GM18951 (cell line): ENCODE results near the gene SMAD7.
"Not testable (repeated sequence)": the region's sequence is repeated elsewhere in the genome, so short reads cannot be mapped to it uniquely, and the experiment has no call there.

Experiments
- POLR2A ChIP-seq: IDR thresholded peaks from 4 replicates; pipeline ENCODE4 v1.6.1; 2011; ENCODE audit warnings: mild to moderate bottlenecking; ENCODE audit not compliant: insufficient read length, insufficient read depth; ENCODE audit errors: extremely low read depth
- in situ Hi-C: fragments of 300-500 bp; cut with MboI; formaldehyde crosslinking; loops from one replicate; pipeline ENCODE4 v1.12.0; 2022; ENCODE audit warnings: low sequenced_read_pairs, mixed read lengths, inconsistent platforms; ENCODE audit not compliant: unreplicated experiment

Gene SMAD7

DNA sequence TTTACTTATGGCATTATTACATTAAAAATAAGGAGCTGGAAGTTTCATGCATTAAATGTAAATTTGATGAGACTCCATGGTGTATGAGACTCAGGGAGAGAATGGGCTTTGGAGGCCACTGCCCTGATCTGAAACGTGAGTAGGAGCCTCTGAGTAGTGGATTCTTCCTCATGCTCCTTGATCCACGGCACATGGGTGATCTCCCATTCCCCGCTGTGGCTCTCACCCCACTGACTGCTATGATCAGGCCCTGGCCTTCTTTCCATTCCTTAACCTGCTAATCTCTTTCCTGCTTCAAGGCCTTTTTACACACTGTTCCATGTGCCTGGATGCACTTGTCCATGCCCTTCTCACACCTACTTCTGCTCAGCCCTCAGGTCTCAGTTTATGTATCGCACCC is 68.4 kb downstream of the SMAD7 start:
- in situ Hi-C loops = no loop called here
- TF ChIP-seq POLR2A = no peak

DNA sequence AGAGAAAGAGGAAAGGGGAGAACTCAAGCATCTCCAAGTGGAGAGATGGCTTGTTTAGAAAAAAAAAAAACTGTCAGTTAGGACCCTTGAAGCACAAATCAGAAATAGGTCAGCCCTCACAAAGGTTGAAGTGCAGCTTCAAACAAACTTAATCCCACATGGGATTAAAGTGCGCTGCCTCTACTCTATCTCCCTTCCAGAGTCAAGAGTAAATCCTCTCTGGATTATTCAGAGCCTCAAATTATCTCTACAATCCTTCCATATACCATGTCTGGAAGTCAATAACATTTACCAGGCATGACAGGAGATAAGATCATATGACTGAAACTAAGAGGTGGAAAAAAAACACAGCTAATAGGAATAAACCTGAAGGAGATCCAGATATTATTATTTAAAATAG is 69.8 kb downstream of the SMAD7 start:
- no peak for TF ChIP-seq POLR2A
- in situ Hi-C loops = no loop called here

DNA sequence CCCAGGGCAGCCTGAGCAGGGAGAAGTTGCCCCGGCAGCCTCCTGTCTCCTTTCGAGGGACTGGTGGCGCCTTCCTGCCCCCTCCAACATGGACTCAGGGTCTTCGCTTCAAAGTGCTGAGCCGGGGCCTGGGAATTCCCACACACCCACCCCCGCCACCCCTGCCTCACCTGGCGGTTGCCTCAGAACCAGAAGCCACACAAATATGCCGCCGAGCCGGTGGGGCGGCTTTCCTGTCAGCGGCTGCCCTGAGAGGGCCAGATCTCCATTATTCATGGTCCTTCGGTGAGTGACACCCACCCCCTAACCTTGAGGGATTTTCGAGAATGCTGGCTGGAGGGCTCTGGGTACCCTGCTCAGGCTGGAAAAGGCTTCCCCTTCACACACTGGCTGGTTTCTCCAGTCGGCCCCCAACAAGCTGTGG is 71.7 kb downstream of the SMAD7 start:
- in situ Hi-C loops = no loop called here
- TF ChIP-seq POLR2A = no peak

DNA sequence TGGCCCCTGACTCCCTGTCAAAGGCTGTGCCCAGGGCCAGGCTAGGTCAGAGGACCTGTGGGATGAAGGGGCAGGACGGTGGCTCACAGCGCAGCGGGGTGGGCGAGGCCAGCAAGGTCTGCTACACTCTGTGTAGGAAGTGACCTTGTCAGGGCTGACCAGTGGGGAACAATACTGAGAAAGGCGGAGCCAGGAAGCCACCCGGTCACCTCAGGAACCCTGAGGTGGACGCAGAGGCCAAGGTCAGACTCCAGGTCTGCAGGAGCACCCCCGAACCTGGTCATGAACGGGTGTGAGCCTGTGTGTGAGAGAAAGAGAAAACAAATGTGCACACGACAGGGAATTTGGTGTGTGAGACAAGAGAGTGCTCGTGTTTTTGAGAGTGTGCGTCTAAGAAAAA is 72.3 kb downstream of the SMAD7 start:
- in situ Hi-C loops = no loop called here
- TF ChIP-seq POLR2A = no peak

DNA sequence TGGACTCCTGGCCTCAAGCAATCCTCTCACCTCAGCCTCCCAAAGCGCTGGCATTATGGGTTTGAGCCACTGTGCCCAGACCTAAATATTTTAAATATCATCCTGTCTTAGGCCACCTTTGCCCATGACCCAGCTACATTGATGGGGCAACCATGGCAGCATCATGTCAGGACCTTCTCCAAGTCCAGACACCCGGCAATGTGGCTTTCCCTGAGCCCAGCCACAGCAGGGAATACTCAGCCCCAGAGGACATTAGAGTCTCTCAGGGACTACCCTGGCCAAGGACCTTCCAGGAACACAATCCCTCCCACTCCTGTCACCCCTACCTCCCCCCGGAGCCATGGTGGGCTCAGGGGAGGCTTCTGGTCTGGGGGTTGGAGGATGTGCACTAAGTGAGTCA is 72.8 kb downstream of the SMAD7 start:
- TF ChIP-seq POLR2A = no peak
- in situ Hi-C loops = no loop called here

DNA sequence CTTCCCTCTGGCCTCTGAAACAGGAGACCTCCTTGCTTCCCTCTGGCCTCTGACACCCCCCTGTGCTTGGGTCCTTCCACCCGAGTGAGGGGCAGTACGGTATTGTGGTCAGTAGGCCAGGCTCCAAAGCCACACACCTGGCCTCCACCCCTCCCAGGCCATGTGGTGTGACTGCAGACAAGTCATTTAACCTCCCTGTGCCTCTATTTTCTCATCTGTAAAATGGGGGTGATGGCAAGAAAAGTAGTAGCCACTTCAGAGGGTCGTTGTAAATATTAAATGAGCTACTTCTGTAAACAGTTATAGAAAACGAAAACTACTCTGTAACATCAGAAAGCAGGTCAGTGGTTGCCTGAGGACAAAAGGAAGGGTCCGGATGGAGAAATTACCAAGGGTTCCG is 74.2 kb downstream of the SMAD7 start:
- in situ Hi-C loops = no loop called here
- no peak for TF ChIP-seq POLR2A

DNA sequence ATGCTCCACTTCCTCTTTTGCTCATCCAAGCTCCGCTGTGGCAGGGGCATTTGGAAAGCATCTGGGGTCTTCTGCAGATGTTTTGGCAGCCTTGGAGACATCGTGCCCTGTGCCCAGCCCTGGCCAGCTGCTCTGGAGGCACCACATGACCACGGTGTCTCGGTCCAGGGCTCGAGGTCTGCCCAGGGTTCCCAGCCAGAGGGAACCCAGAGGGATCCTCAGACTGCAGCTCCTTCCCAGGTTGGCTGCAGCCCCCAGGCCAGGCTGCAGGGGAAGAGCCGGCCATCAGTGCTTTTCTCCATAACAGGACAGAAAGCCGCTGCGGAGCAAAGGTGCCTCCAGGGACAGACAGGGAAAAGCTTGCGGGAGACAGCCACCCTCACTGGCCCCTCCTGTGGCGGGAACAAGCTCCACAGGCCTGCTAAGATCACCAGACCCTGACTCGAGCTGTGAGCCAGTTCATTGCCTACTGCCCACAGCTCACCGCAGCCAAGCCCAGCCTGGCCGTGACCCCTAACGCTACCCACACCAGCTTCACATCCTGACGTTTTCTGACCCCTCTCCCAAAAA is 74.7 kb downstream of the SMAD7 start:
- in situ Hi-C loops = no loop called here
- no peak for TF ChIP-seq POLR2A

DNA sequence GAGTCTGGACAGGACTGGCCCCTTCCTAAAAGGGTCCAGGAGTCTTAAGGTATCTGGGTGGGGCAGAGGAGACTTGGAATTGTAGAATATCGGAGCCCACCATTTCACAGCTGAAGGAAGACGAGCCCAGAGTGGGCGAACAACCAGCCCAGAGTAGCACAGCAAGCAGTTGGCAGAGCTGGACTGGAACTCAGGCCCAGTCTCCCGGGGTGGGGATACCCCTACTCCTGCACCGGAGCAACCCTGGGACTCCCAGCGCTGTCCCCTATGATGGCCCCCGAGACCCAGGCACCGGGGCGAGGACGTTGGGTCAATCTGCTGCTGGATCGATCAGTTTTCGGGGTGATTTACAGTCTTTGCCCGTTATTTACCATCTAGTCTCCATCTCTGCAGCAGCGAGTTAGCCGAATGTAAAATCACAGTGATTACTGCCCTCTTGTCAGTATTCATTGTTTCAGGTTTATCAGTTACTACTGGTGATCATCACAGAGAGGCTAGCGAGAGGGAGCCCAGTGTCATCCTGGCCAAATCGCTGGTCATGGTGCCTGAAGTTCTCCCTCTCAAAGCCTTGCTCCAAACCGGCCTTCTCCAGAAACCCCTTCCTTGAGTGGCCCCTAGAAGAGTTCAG is 75.3 kb downstream of the SMAD7 start:
- in situ Hi-C loops = no loop called here
- TF ChIP-seq POLR2A = no peak

DNA sequence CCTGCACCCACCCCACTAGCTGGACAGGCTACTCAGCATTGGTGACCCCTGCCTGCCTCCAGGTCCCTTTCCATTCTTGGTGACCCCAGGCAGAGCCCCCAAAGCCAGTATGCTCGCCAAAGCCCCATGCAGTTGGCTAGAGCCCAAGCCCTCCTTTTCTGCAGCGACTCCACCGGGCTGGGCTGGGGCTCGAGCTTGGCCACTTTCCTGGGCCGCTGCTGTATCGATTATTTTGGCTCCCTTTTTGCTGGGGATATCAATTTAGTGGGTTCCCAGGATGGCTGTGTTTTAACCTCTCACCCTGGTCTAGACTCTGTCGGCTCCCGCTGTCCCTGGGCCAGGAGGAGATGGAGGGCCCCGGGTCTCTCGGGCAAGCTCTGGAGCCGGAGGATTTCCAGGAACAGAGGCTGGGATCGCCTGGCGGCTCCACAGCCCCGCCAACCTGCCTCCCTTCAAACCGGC is 76.0 kb downstream of the SMAD7 start:
- in situ Hi-C loops = no loop called here
- no peak for TF ChIP-seq POLR2A

DNA sequence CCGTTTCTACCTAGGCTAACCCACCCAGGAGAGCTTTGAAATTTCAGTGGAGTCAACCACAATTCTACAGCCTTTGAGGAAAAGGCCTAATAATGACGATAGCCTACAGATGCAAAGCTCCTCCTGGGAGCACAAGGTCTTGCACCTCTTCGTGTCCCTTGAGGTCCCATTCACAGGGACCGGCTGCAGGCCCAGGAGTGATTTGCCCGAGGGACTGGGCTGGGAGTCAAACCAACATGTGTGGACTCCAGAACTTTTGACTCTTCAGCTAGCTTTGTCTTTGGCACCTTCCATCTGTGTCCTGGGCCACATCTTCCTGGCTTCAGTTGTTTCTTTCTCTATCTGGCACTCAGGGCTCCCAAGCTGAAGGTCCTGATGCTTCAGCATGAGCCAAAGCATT is 76.5 kb downstream of the SMAD7 start:
- in situ Hi-C loops = no loop called here
- TF ChIP-seq POLR2A = no peak

DNA sequence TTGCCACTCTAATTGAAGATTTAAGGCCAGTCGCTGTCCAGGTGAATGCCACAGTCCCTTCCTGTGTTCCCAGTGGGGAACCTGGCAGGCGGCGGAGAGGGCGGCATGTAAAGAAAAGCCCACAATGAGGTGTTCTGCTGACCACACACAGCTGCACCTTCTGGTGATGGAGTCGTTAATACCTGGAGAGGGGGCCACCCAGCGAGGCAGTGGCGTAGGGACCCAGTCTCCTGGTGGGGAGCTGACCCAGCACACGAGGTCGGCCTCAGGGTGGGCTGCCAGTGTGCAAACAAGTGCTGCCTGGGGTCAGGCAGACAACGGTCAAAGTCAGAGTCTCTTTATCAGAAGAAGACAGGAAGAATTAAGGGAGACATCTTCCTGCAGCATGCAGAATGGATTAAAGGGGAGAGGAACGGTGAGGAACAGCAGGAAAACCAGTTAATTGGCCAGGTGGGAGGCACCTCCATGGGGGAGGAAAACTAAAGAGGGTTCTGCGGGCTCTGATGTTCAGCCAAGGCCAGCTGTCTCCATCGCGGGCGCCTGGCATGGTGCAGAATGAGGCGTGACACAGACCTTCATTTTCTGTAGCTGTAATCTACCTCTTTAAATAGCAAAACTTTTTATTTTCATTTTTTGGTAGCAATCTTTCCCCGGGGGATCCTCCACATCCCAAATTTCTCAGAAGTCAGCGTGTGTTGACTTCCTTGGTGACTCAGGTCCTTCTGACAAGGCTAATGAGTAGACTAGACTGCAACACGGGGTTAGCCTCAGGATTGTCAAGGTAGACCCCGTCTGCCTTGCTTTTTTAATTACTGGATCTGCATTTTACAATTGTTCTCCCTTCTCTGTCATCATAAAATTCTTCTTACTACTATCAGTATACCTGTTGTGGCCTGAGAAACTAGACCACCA is 78.3 kb downstream of the SMAD7 start:
- no peak for TF ChIP-seq POLR2A
- in situ Hi-C loops = no loop called here

DNA sequence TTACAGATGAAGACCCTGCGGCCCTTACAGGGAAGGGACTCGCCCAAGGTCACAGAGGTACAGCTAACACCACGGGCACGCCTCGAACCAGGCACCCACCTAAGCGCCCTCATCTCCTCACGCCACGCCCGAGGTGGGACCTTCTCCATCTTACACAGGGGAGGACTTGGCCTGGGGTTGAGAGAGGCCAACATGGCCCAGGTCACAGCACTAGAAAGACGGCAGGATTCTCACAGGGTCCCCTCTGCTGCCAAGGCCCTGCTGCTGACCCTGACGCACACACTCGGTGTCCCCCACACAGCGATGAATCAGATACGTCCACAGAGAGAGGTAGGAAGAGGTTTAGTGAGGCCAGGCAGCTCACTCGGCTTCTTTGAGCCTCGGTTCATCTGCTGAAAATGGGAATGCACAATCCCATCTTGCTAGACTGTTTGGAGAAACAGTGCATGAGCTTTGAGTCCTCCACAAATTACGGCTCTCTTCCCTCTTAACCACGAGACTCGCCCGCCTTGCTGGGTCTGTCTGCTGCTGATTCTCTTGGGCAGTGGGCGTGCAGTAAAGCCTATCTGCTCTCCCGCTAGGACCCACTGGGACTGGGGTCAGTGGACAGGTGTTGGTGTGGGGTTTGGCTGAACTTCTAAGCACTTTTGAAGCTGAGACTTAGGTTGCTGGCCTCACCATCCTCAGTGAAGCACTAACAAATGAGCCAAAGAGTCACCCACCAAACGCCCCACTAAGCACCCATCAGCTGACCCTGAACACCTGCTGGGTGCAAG is 79.2 kb downstream of the SMAD7 start:
- in situ Hi-C loops = no loop called here
- TF ChIP-seq POLR2A = no peak

DNA sequence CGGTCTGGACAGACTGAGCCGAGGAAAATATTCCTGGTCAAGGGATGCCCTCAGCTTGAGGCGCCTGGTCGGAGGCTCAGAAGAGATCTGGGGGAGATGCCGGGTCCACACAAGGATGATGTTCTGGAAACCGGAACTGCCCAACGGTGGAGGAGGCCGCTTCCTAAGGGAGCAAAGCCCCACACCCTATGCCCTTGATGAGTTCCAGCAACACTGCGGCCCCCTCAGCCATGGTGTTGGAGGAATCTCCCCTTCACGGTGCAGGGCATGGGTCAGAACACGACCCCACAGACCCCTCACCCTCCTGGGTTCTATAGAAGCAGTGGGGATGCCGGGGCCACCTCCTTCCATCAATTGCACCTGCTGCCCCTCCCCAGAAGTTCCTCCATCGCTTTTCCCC is 79.8 kb downstream of the SMAD7 start:
- in situ Hi-C loops = not testable (repeated sequence)
